Stomach (tissue), 4 donors: Measurements from ENCODE around the gene CHCHD4.

Source experiments
- EP300 ChIP-seq: sonication (generic); formaldehyde crosslinking; IDR thresholded peaks from one replicate; pipeline ENCODE4 v1.6.1; 2017; ENCODE audit warnings: antibody characterized with exemption
- POLR2A ChIP-seq, 4 donors: fragments of 450-650 bp; IDR thresholded peaks; one replicate each; pipeline ENCODE4 v1.6.1; 2016; ENCODE audit warnings: antibody characterized with exemption in 4 of 4, control low read depth in 2 of 4, mild to moderate bottlenecking in 1 of 4, moderate library complexity in 1 of 4
- TF ChIP-seq, protein P1 (sequence below), 7 experiments: fragments of 450-650 bp in 4 of 7; fragments of 200-600 bp in 3 of 7; sonication (generic) in 3 of 7; IDR thresholded peaks; one replicate each; pipeline ENCODE4 v1.5.1; 2016 to 2019; ENCODE audit warnings: antibody characterized with exemption in 7 of 7, control low read depth in 2 of 7, mild to moderate bottlenecking in 1 of 7

DNA sequence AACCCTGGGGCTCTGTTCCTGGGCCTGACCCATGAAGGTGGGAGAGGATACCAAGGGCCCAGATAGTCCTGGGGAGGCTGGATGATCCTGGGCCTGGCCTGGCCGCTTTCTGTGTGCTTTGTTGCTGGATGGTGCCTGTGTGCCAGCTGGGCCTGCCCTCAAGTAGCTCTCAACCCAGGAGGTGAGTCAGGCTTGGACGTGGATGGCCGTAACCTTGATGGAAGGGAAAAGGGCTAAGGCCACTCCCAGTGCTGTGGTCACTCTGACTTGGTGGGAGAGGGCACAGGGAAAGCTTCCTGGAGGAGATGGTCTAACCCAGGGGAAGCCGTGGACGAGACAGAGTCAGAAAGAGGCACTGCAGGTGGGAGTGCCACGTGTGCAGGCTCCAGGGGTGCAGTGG, 9.6 kb upstream of the CHCHD4 start:
- TF ChIP-seq, protein P1, sequence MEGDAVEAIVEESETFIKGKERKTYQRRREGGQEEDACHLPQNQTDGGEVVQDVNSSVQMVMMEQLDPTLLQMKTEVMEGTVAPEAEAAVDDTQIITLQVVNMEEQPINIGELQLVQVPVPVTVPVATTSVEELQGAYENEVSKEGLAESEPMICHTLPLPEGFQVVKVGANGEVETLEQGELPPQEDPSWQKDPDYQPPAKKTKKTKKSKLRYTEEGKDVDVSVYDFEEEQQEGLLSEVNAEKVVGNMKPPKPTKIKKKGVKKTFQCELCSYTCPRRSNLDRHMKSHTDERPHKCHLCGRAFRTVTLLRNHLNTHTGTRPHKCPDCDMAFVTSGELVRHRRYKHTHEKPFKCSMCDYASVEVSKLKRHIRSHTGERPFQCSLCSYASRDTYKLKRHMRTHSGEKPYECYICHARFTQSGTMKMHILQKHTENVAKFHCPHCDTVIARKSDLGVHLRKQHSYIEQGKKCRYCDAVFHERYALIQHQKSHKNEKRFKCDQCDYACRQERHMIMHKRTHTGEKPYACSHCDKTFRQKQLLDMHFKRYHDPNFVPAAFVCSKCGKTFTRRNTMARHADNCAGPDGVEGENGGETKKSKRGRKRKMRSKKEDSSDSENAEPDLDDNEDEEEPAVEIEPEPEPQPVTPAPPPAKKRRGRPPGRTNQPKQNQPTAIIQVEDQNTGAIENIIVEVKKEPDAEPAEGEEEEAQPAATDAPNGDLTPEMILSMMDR (IDR thresholded peaks at IDR 0.05): no peak
- TF ChIP-seq POLR2A (IDR thresholded peaks at IDR 0.05) (no peak), EP300 (no peak)
